H1 (cell line): ENCODE data around the gene RAP1GAP. TPM values are rescaled to one million over a fixed set of nuclear protein-coding genes. Genes with fewer than 3 reads are reported as not detected.
A peak's percentile ranks its signal among the peaks of the same experiment; 100 is the strongest.

Experiments
- CTCF ChIA-PET: fragments of 300-600 bp; sonication (Branson Sonifier 250); formaldehyde crosslinking; loops from one replicate; lab custom pipeline; 2021; ENCODE audit not compliant: partially characterized antibody; lab: Charles Lee
- POLR2A ChIA-PET: fragments of 300-600 bp; sonication (Branson Sonifier 250); formaldehyde crosslinking; loops from one replicate; lab custom pipeline; 2021; ENCODE audit warnings: inconsistent platforms; ENCODE audit not compliant: partially characterized antibody; lab: Charles Lee
- DNase-seq, 2 experiments: peaks; one replicate each; pipeline versions ENCODE4 v3.0.0 to v3.0.0-alpha.2; 2010 to 2022; ENCODE audit warnings: low spot score in 2 of 2, low read depth in 1 of 2, mixed read lengths in 1 of 2
- FAIRE-seq: peaks from 2 replicates; lab custom pipeline; 2011; peaks lifted over from hg19 to GRCh38; lab: Jason Lieb, UNC
- H2AFZ ChIP-seq: 2 replicates; pipeline ENCODE4 v1.8.1; 2012; ENCODE audit warnings: low read length, inconsistent platforms
- H2AK5ac ChIP-seq: 2 replicates; pipeline ENCODE4 v1.6.1; 2013; ENCODE audit warnings: low read depth, low read length
- H2BK120ac ChIP-seq: replicated peaks from 2 replicates; pipeline ENCODE3; 2013; ENCODE audit warnings: low read depth, low read length, inconsistent platforms
- H2BK12ac ChIP-seq: 2 replicates; pipeline ENCODE4 v1.6.1; 2013; ENCODE audit warnings: low read depth, low read length
- H2BK15ac ChIP-seq: 2 replicates; pipeline ENCODE4 v1.6.1; 2013; ENCODE audit warnings: low read length
- H2BK20ac ChIP-seq: 2 replicates; pipeline ENCODE4 v1.6.1; 2013; ENCODE audit warnings: low read length
- H2BK5ac ChIP-seq: 2 replicates; pipeline ENCODE4 v1.6.1; 2013; ENCODE audit warnings: low read depth, low read length
- H3K14ac ChIP-seq: 2 replicates; pipeline ENCODE4 v1.6.1; 2013; ENCODE audit warnings: inconsistent platforms; ENCODE audit not compliant: insufficient read length
- H3K18ac ChIP-seq: 2 replicates; pipeline ENCODE4 v1.6.1; 2013; ENCODE audit warnings: low read length; ENCODE audit errors: extremely low read depth
- H3K23ac ChIP-seq: 2 replicates; pipeline ENCODE4 v1.6.1; 2013; ENCODE audit warnings: inconsistent platforms; ENCODE audit not compliant: insufficient read length
- H3K23me2 ChIP-seq: 2 replicates; pipeline ENCODE4 v1.6.1; 2013; ENCODE audit warnings: low read depth, low read length
- H3K27ac ChIP-seq: 2 replicates; pipeline ENCODE4 v1.6.1; 2011; ENCODE audit warnings: low read depth, low read length, inconsistent platforms
- H3K27me3 ChIP-seq, 4 experiments: replicated peaks in 1 of 4; 1 replicate in 1 of 4; 2 replicates in 3 of 4; pipeline versions ENCODE4 v1.6.1 to v1.8.1; 2011 to 2013; ENCODE audit warnings: low read length in 3 of 4, mild to moderate bottlenecking in 3 of 4, inconsistent platforms in 2 of 4, mixed read lengths in 2 of 4, moderate library complexity in 1 of 4; ENCODE audit not compliant: control insufficient read depth in 3 of 4, insufficient read depth in 3 of 4; ENCODE audit errors: extremely low read depth in 1 of 4
- H3K36me3 ChIP-seq, 4 experiments: 2 replicates each; pipeline versions ENCODE4 v1.6.1 to v1.8.1; 2011 to 2013; ENCODE audit warnings: mild to moderate bottlenecking in 4 of 4, low read length in 3 of 4, moderate library complexity in 2 of 4, control low read depth in 1 of 4, inconsistent platforms in 1 of 4; ENCODE audit not compliant: insufficient read depth in 4 of 4, control insufficient read depth in 2 of 4
- H3K4ac ChIP-seq: replicated peaks from 2 replicates; pipeline ENCODE3; 2013; ENCODE audit warnings: low read length, low read depth, mixed read lengths, inconsistent platforms; ENCODE audit not compliant: insufficient read length
- H3K4me1 ChIP-seq, 4 experiments: replicated peaks in 1 of 4; 1 replicate in 1 of 4; 2 replicates in 3 of 4; pipeline versions ENCODE4 v1.6.1 to v1.8.1; 2011 to 2013; ENCODE audit warnings: low read length in 3 of 4, inconsistent platforms in 2 of 4, mixed read lengths in 1 of 4; ENCODE audit not compliant: insufficient read depth in 4 of 4, control insufficient read depth in 3 of 4
- H3K4me2 ChIP-seq, 2 experiments: 2 replicates each; pipeline versions ENCODE4 v1.6.1 to v1.8.1; 2011 to 2013; ENCODE audit warnings: low read depth in 2 of 2, low read length in 2 of 2, control low read depth in 1 of 2, inconsistent platforms in 1 of 2, mild to moderate bottlenecking in 1 of 2; ENCODE audit not compliant: insufficient read depth in 1 of 2
- H3K4me3 ChIP-seq, 4 experiments: fragments of 200-600, 300-600 bp in 1 of 4; sonication (generic), shearing (Covaris generic), sonication (Bioruptor Twin) in 1 of 4; 2 replicates each; pipeline versions ENCODE4 v1.5.1 to v1.8.1; 2011 to 2016; ENCODE audit warnings: low read length in 4 of 4, low read depth in 3 of 4, control low read depth in 2 of 4, inconsistent platforms in 2 of 4, mild to moderate bottlenecking in 2 of 4, mixed read lengths in 1 of 4, moderate library complexity in 1 of 4; ENCODE audit not compliant: insufficient read depth in 2 of 4; ENCODE audit errors: extremely low read depth in 1 of 4
- H3K56ac ChIP-seq: replicated peaks from 2 replicates; pipeline ENCODE3; 2013; ENCODE audit warnings: low read depth, mild to moderate bottlenecking, mixed read lengths, low read length, inconsistent platforms; ENCODE audit not compliant: insufficient read length
- H3K79me1 ChIP-seq: 2 replicates; pipeline ENCODE4 v1.6.1; 2013; ENCODE audit warnings: low read depth, low read length, control low read depth
- H3K79me2 ChIP-seq, 2 experiments: 2 replicates each; pipeline versions ENCODE4 v1.6.1 to v1.8.1; 2012 to 2013; ENCODE audit warnings: low read length in 2 of 2, mild to moderate bottlenecking in 2 of 2, inconsistent platforms in 1 of 2; ENCODE audit not compliant: insufficient read depth in 2 of 2, control insufficient read depth in 1 of 2
- H3K9ac ChIP-seq, 4 experiments: replicated peaks in 1 of 4; 1 replicate in 1 of 4; 2 replicates in 3 of 4; pipeline versions ENCODE4 v1.6.1 to v1.8.1; 2011 to 2013; ENCODE audit warnings: low read depth in 3 of 4, low read length in 3 of 4, control low read depth in 2 of 4, mild to moderate bottlenecking in 2 of 4, moderate library complexity in 2 of 4, inconsistent platforms in 1 of 4; ENCODE audit errors: extremely low read depth in 1 of 4
- H3K9me3 ChIP-seq, 2 experiments: 2 replicates each; pipeline versions ENCODE4 v1.6.1 to v1.8.1; 2012 to 2013; ENCODE audit warnings: mild to moderate bottlenecking in 2 of 2, moderate library complexity in 2 of 2, control low read depth in 1 of 2, inconsistent platforms in 1 of 2, low read depth in 1 of 2, low read length in 1 of 2, mixed read lengths in 1 of 2; ENCODE audit not compliant: insufficient read depth in 2 of 2
- H4K20me1 ChIP-seq, 2 experiments: replicated peaks in 1 of 2; 2 replicates each; pipeline versions ENCODE3 to v1.8.1; 2011 to 2013; ENCODE audit warnings: inconsistent platforms in 2 of 2, low read length in 2 of 2, mild to moderate bottlenecking in 1 of 2; ENCODE audit not compliant: insufficient read depth in 2 of 2, control insufficient read depth in 1 of 2
- H4K5ac ChIP-seq: 2 replicates; pipeline ENCODE4 v1.6.1; 2013; ENCODE audit warnings: low read length, low read depth, mixed read lengths, inconsistent platforms; ENCODE audit not compliant: insufficient read length
- H4K8ac ChIP-seq: 2 replicates; pipeline ENCODE4 v1.8.0; 2013; ENCODE audit warnings: mild to moderate bottlenecking, moderate library complexity, low read length, inconsistent platforms; ENCODE audit not compliant: insufficient read depth; ENCODE audit errors: extremely low read depth
- H4K91ac ChIP-seq: replicated peaks from 2 replicates; pipeline ENCODE3; 2013; ENCODE audit warnings: low read length, mixed read lengths, inconsistent platforms; ENCODE audit not compliant: insufficient read length
- BRCA1 ChIP-seq: IDR thresholded peaks from 2 replicates; pipeline ENCODE4 v1.6.1; 2012; ENCODE audit warnings: low read depth, low read length, improper control_type of control experiment
- EZH2 ChIP-seq: fragments of 200-600 bp; sonication (generic); IDR thresholded peaks from 2 replicates; pipeline ENCODE4 v1.7.1; 2012; ENCODE audit warnings: low read depth, mild to moderate bottlenecking, moderate library complexity, low read length, inconsistent platforms; ENCODE audit not compliant: severe bottlenecking
- POLR2AphosphoS5 ChIP-seq: IDR thresholded peaks from 2 replicates; pipeline ENCODE4 v1.6.1; 2011; ENCODE audit warnings: low read depth, low read length
- SAP30 ChIP-seq: fragments of 300-600 bp; sonication (generic); IDR thresholded peaks from 2 replicates; pipeline ENCODE4 v1.7.1; 2012; ENCODE audit warnings: low read length, moderate library complexity, mild to moderate bottlenecking, inconsistent platforms; ENCODE audit not compliant: insufficient read depth, insufficient replicate concordance
- SP1 ChIP-seq: IDR thresholded peaks from 2 replicates; pipeline ENCODE4 v1.6.1; 2011; ENCODE audit warnings: low read depth, low read length
- WGBS, 2 experiments: shearing (Covaris generic) in 1 of 2; methylation state at CpG; one replicate each; pipeline versions ENCODE4 v1.1.6 to v1.1.7; 2013 to 2015; ENCODE audit warnings: low lambda C conversion rate in 2 of 2, mixed read lengths in 2 of 2, inconsistent platforms in 1 of 2, low coverage in 1 of 2, missing lambda C conversion rate in 1 of 2; ENCODE audit not compliant: insufficient replicate concordance in 2 of 2, insufficient coverage in 1 of 2, insufficient read length in 1 of 2; ENCODE audit errors: extremely low coverage in 1 of 2, missing lambda C conversion rate in 1 of 2; 5-methylcytosine and 5-hydroxymethylcytosine counted together
- polyA plus RNA-seq, 7 experiments: library from polyadenylated mRNA; depleted of rRNA in 3 of 7; stranded (reverse) in 5 of 7; unstranded in 2 of 7; fragments of >200 nt in 5 of 7; fragments of 200-250 nt in 2 of 7; gene quantifications; 1 replicate in 5 of 7; 2 replicates in 1 of 7; 4 replicates in 1 of 7; pipeline versions ENCODE4 v1.2.1 to v1.2.3, GENCODE V29; 2011 to 2013; ENCODE audit warnings: missing spikeins in 2 of 7, mixed read lengths in 2 of 7
- total RNA-seq: library from RNA; stranded (reverse); fragmentation: NEBNext Ultra II Directional; extraction: Animal tissue kit (Norgen Biotek cat#: 25700); gene quantifications from 2 replicates; pipeline ENCODE4 v1.2.1, GENCODE V29; 2021

Gene RAP1GAP
- total and polyA plus RNA-seq, 2 of the 8 experiments (the other 6 are each of a cell fraction or from before 2014, with no cell fraction given) = 8.4 TPM

GRCh38 chr1:21640653-21641052, 28.5 kb downstream of the RAP1GAP start:
- Histone ChIP-seq H3K36me3 (no peaks in the 10 kb centered on the region; a peak in 1 of 8 replicates), H2AK5ac (no peak overlapping the region), H4K5ac (no peak overlapping the region), H3K18ac (no peak overlapping the region), H3K27me3 (no peaks in the 10 kb centered on the region), H3K79me1 (no peaks in the 10 kb centered on the region), H3K56ac (no peak overlapping the region), H3K4me3 (no peak overlapping the region), H3K9ac (no peak overlapping the region), H4K91ac (no peak overlapping the region), H3K79me2 (no peaks in the 10 kb centered on the region), H2BK12ac (peak overlapping the region; percentile 60; the same call in 1 of the 2 replicates), H2BK20ac (no peak overlapping the region), H4K8ac (no peak overlapping the region; the same call in 1 of the 2 replicates), H3K4ac (no peak overlapping the region), H3K14ac (no peak overlapping the region), H3K4me2 (no peak overlapping the region), H2BK120ac (no peak overlapping the region), H3K4me1 (peaks cover 0 to 5% (median 0%) of the 10 kb centered on the region in 4 experiments; a peak in 3 of 7 replicates), H2BK15ac (peak overlapping the region; percentile 72; the same call in 1 of the 2 replicates), H3K27ac (no peak overlapping the region), H3K23me2 (no peaks in the 10 kb centered on the region; the same call in 1 of the 2 replicates), H4K20me1 (no peaks in the 10 kb centered on the region), H2AFZ (no peak overlapping the region), H3K9me3 (no peaks in the 10 kb centered on the region), H2BK5ac (0 out of 2 replicates have a peak overlapping the region, but pooled peaks have one; percentile 16), H3K23ac (no peak overlapping the region)
- no peak for FAIRE-seq
- ChIA-PET POLR2A (interaction anchor here (0.6 to 1.5 kb wide), 2 partner anchors 15 to 67 kb away, joined by 3 to 4 read pairs; no protein-coding TSS in a partner anchor), CTCF (interaction anchor here (0.8 to 1.8 kb wide), 5 partner anchors 15 to 45 kb away, joined by 3 to 6 read pairs (median 4); no protein-coding TSS in a partner anchor)
- WGBS, 2 experiments = 80% methylated on average over 3 of the region's 6 CpGs; no CpG with 5 or more reads in 1 of the 2 experiments
- DNase-seq = no peak
- no peak for TF ChIP-seq EZH2
- TF ChIP-seq SP1 = no peak
- no peak for TF ChIP-seq BRCA1
- TF ChIP-seq SAP30 = no peak
- TF ChIP-seq POLR2AphosphoS5 = no peak
